SU-DHL-6 (cell line): ENCODE data around the gene GNG4.
"Not testable (repeated sequence)": the region's sequence is repeated elsewhere in the genome, so short reads cannot be mapped to it uniquely, and the experiment has no call there.

Experiments used
- H2AFZ ChIP-seq: fragments of 200-600 bp; sonication (generic); 2 replicates; pipeline ENCODE4 v1.6.1; 2014; ENCODE audit warnings: low read depth, mild to moderate bottlenecking, moderate library complexity, mixed read lengths, antibody characterized with exemption, low read length; ENCODE audit not compliant: severe bottlenecking
- H3F3A ChIP-seq: fragments of 200-600 bp; shearing (Covaris generic); 2 replicates; pipeline ENCODE4 v1.6.0; 2016; ENCODE audit warnings: antibody characterized with exemption, mild to moderate bottlenecking; ENCODE audit not compliant: insufficient read depth
- H3K27ac ChIP-seq: fragments of 200-600 bp; sonication (generic); 2 replicates; pipeline ENCODE4 v1.5.1; 2016; ENCODE audit warnings: low read depth, mild to moderate bottlenecking, low read length, moderate library complexity, mixed read lengths
- H3K27me3 ChIP-seq: fragments of 200-600 bp; sonication (generic), shearing (Covaris generic); 2 replicates; pipeline ENCODE4 v1.6.0; 2014; ENCODE audit warnings: mild to moderate bottlenecking, low read length
- H3K36me3 ChIP-seq: fragments of 200-600 bp; sonication (generic); 2 replicates; pipeline ENCODE4 v1.6.1; 2014; ENCODE audit warnings: mild to moderate bottlenecking, low read length, mixed read lengths
- H3K4me2 ChIP-seq: fragments of 300-600, 200-600 bp; shearing (Covaris generic), sonication (generic); 2 replicates; pipeline ENCODE4 v1.6.0; 2014; ENCODE audit warnings: low read length, low read depth, mild to moderate bottlenecking; ENCODE audit not compliant: poor library complexity, severe bottlenecking
- H3K4me3 ChIP-seq: fragments of 200-600 bp; sonication (generic); 2 replicates; pipeline ENCODE4 v1.5.1; 2014; ENCODE audit warnings: antibody characterized with exemption, low read length, mild to moderate bottlenecking, mixed read lengths; ENCODE audit not compliant: insufficient read depth, poor library complexity, severe bottlenecking
- H3K79me2 ChIP-seq: fragments of 200-600 bp; sonication (generic); 2 replicates; pipeline ENCODE4 v1.6.1; 2014; ENCODE audit warnings: mild to moderate bottlenecking, low read length, moderate library complexity; ENCODE audit not compliant: insufficient read depth
- H3K9ac ChIP-seq: fragments of 200-600 bp; sonication (generic); 2 replicates; pipeline ENCODE4 v1.7.0; 2014; ENCODE audit warnings: mild to moderate bottlenecking, low read length
- H3K9me2 ChIP-seq: fragments of 200-600 bp; sonication (generic); replicated peaks from 2 replicates; pipeline ENCODE4 v1.6.1; 2014; ENCODE audit warnings: low read length; ENCODE audit not compliant: insufficient read depth
- H3K9me3 ChIP-seq: fragments of 200-600 bp; sonication (generic); 2 replicates; pipeline ENCODE4 v1.6.1; 2014; ENCODE audit warnings: low read length, mixed read lengths; ENCODE audit not compliant: insufficient read depth
- H4K20me1 ChIP-seq: fragments of 200-600 bp; sonication (generic); 2 replicates; pipeline ENCODE4 v1.6.1; 2014; ENCODE audit warnings: low read depth, mild to moderate bottlenecking, antibody characterized with exemption, low read length, moderate library complexity, mixed read lengths
- EZH2phosphoT487 ChIP-seq: fragments of 200-600 bp; sonication (generic), shearing (Covaris generic); conservative IDR thresholded peaks from 2 replicates; pipeline ENCODE4 v1.6.1; 2018; ENCODE audit warnings: mild to moderate bottlenecking, antibody characterized with exemption, low read length, moderate library complexity, mixed read lengths
- TF ChIP-seq, protein P1 (sequence below): fragments of 200-600 bp; sonication (generic); IDR thresholded peaks from one replicate; pipeline ENCODE4 v1.5.1; 2017; ENCODE audit warnings: antibody characterized with exemption, mild to moderate bottlenecking, low read length, moderate library complexity; ENCODE audit not compliant: insufficient read depth, poor library complexity, severe bottlenecking

The GNG4 gene

DNA sequence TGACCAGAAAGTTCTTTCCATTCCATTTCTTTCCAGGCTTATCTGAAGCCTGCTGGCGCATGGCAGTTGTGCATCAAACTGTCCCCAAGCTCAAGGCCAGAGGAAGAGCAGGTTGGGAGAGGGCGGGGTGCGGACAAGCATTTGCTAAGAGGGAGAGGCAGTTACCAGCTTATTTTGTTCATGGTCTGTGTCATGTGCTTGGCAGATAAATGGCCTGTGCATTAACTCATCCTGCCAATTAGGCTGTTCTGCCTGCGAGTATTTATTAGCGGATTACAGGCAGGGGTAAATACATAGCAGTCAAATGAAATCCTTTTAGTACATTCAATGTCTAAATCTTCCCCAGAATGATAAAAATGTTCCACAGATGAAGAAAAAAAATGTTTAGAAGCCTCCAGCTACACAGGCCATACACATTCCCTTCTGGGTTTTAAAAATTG, 96.5 kb downstream of the GNG4 start:
- no peak for TF ChIP-seq EZH2phosphoT487
- TF ChIP-seq, protein P1, sequence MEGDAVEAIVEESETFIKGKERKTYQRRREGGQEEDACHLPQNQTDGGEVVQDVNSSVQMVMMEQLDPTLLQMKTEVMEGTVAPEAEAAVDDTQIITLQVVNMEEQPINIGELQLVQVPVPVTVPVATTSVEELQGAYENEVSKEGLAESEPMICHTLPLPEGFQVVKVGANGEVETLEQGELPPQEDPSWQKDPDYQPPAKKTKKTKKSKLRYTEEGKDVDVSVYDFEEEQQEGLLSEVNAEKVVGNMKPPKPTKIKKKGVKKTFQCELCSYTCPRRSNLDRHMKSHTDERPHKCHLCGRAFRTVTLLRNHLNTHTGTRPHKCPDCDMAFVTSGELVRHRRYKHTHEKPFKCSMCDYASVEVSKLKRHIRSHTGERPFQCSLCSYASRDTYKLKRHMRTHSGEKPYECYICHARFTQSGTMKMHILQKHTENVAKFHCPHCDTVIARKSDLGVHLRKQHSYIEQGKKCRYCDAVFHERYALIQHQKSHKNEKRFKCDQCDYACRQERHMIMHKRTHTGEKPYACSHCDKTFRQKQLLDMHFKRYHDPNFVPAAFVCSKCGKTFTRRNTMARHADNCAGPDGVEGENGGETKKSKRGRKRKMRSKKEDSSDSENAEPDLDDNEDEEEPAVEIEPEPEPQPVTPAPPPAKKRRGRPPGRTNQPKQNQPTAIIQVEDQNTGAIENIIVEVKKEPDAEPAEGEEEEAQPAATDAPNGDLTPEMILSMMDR = no peak
- no peak overlapping the region for H3K27ac ChIP-seq
- no peaks in the 10 kb centered on the region for H3K9me2 ChIP-seq
- H3K36me3 ChIP-seq = no peaks in the 10 kb centered on the region
- H2AFZ ChIP-seq = no peak overlapping the region
- H3K4me2 ChIP-seq = no peak overlapping the region
- no peaks in the 10 kb centered on the region for H3K9me3 ChIP-seq
- no peak overlapping the region for H3K9ac ChIP-seq
- H3K79me2 ChIP-seq = no peaks in the 10 kb centered on the region
- no peaks in the 10 kb centered on the region for H4K20me1 ChIP-seq
- no peaks in the 10 kb centered on the region for H3F3A ChIP-seq
- no peaks in the 10 kb centered on the region for H3K27me3 ChIP-seq
- no peak overlapping the region for H3K4me3 ChIP-seq

DNA sequence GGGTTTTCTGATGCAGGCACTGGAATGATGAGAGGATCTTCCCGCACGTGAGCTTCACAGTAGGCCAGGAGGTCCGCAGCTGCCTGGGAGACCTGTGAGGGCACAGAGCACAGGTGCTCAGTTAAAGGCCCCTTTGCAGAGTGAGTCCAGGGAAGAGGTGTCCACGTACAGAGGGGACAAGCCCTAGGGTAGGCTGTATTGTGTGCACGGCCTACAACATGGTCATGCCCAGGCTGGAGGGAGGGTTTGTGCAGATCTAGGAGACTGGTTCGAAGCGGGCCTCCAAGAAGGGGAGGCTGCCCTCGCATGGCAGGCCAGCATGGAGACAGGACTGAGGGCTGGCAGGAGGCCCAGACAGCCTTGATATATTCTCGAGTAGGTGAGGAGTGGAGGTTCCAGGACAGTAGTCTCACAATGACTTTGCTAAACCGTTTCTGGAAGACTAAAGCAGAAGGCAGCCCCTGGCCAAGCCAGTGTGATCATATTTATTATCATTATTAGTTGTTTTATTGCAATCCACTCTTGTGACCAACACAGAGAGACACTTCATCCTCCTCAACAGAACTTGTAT, 97.4 kb downstream of the GNG4 start:
- H3K27me3 ChIP-seq = no peaks in the 10 kb centered on the region
- H3K9me3 ChIP-seq = no peaks in the 10 kb centered on the region
- H3K9me2 ChIP-seq = no peaks in the 10 kb centered on the region
- H2AFZ ChIP-seq = no peak overlapping the region
- no peaks in the 10 kb centered on the region for H3K36me3 ChIP-seq
- no peaks in the 10 kb centered on the region for H3K79me2 ChIP-seq
- no peak overlapping the region for H3K27ac ChIP-seq
- no peak for TF ChIP-seq EZH2phosphoT487
- TF ChIP-seq, protein P1 = no peak
- no peak overlapping the region for H3K9ac ChIP-seq
- H3K4me2 ChIP-seq = no peak overlapping the region
- no peaks in the 10 kb centered on the region for H4K20me1 ChIP-seq
- H3K4me3 ChIP-seq = no peak overlapping the region
- H3F3A ChIP-seq = no peaks in the 10 kb centered on the region

GRCh38 chr1:235549351-235550139, 100.0 kb downstream of the GNG4 start:
- Histone ChIP-seq H3F3A (no peaks in the 10 kb centered on the region), H3K27me3 (no peaks in the 10 kb centered on the region), H3K4me3 (no peak overlapping the region), H3K36me3 (no peaks in the 10 kb centered on the region), H3K4me2 (no peak overlapping the region), H3K9ac (no peak overlapping the region), H3K9me3 (no peaks in the 10 kb centered on the region), H4K20me1 (no peaks in the 10 kb centered on the region), H2AFZ (no peak overlapping the region), H3K27ac (no peak overlapping the region), H3K9me2 (no peaks in the 10 kb centered on the region), H3K79me2 (no peaks in the 10 kb centered on the region)
- TF ChIP-seq, protein P1 = no peak
- no peak for TF ChIP-seq EZH2phosphoT487

DNA sequence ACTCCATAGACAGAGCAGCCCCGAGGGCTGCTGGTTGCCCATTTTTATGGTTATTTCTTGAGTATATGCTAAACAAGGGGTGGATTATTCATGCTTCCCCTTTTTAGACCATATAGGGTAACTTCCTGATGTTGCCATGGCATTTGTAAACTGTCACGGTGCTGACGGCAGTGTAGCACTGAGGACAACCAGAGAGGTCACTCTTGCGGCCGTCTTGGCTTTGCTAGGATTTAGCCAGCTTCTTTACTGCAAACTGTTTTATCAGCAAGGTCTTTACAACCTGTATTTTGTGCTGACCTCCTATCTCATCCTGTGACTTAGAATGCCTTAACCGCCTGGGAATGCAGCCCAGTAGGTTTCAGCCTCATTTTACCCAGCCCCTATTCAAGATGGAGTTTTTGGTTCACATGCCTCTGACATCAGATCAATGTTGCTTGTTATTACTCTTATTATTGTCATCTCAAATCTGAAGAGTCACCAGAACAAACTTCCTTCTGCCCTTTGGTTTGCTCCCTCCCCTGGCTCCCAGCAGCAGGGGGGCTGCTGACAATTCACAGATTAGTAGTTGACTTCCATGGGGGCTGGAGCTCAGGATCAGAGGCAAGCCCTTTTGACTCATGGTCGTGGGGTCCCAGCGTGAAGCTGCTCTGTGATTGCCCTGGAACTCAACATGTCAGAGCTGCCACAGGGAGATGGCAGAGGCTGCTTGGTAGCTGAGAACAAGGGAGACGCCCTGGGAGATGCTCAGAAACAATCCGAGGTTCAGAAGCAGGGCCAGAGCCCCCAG, 103.0 kb downstream of the GNG4 start:
- H4K20me1 ChIP-seq, H3K36me3 ChIP-seq, H3K27ac ChIP-seq, H3K9me3 ChIP-seq, H3K9ac ChIP-seq, H3K4me2 ChIP-seq, H3K79me2 ChIP-seq, H3K9me2 ChIP-seq, H3K27me3 ChIP-seq, H3F3A ChIP-seq, H2AFZ ChIP-seq, H3K4me3 ChIP-seq: not testable (repeated sequence)
